ENCODE results near the gene C1orf226. TPM values are rescaled to one million over a fixed set of nuclear protein-coding genes. Genes with fewer than 3 reads are reported as not detected.

C1orf226 gene
- total and polyA plus RNA-seq, 2 of the 8 experiments (the other 6 are each of a cell fraction or from before 2014, with no cell fraction given) = 8.2 to 18.8 TPM

- no peak for TF ChIP-seq HDAC6 (IDR thresholded peaks at IDR 0.05; ENCODE audit: low read depth, low read length)
- TF ChIP-seq KDM4A (IDR thresholded peaks at IDR 0.05; ENCODE audit: low read depth, low read length, severe bottlenecking) = no peak
- no peak for TF ChIP-seq CBX5 (IDR thresholded peaks at IDR 0.05; ENCODE audit: low read depth, low read length)
- no peak for TF ChIP-seq RFX5 (IDR thresholded peaks at IDR 0.05; ENCODE audit: borderline replicate concordance, low read depth, low read length)
- no peak for TF ChIP-seq SIRT6 (IDR thresholded peaks at IDR 0.05; ENCODE audit: low read length)
- TF ChIP-seq HDAC2 (IDR thresholded peaks at IDR 0.05; ENCODE audit: borderline replicate concordance in 1 of 2, low read depth in 2 of 2, low read length in 2 of 2) = no peak
- no peak for TF ChIP-seq ATF3 (IDR thresholded peaks at IDR 0.05; ENCODE audit: insufficient read depth, low read depth, low read length)
- no peak for TF ChIP-seq SP2 (IDR thresholded peaks at IDR 0.05; ENCODE audit: low read length)
Observed at GRCh38 chr1:162366149-162366548, 15.4 kb upstream of the C1orf226 start (continued).

Data from H1 (cell line).